HepG2 (cell line): Measurements from ENCODE around the gene NAV2. TPM values are rescaled to one million over a fixed set of nuclear protein-coding genes. Genes with fewer than 3 reads are reported as not detected.

Experiments used
- ATF4 ChIP-seq, 2 experiments: fragments of 450-650 bp in 1 of 2; sonication (generic) in 1 of 2; formaldehyde crosslinking; IDR thresholded peaks; 2 replicates each; pipeline versions ENCODE4 v1.5.0 to v1.8.0; 2020 to 2022; ENCODE audit warnings: mild to moderate bottlenecking in 1 of 2, missing genetic modification reagents in 1 of 2
- HNF4A ChIP-seq: sonication (generic); formaldehyde crosslinking; IDR thresholded peaks from 2 replicates; pipeline ENCODE4 v1.4.0; 2020; ENCODE audit warnings: missing genetic modification reagents
- MIER2 ChIP-seq: IDR thresholded peaks from 2 replicates; pipeline ENCODE4 v1.6.1; 2016; ENCODE audit warnings: missing biosample characterization, missing genetic modification reagents
- MLX ChIP-seq: IDR thresholded peaks from 2 replicates; pipeline ENCODE4 v1.6.1; 2016
- NCOR1 ChIP-seq: fragments of 200-600 bp; sonication (generic); IDR thresholded peaks from 2 replicates; pipeline ENCODE4 v1.7.0; 2017; ENCODE audit warnings: antibody characterized with exemption, low read length, borderline replicate concordance
- PAXIP1 ChIP-seq: sonication (generic); formaldehyde crosslinking; conservative IDR thresholded peaks from 2 replicates; pipeline ENCODE4 v1.4.0; 2020; ENCODE audit warnings: mild to moderate bottlenecking, missing genetic modification reagents, moderate library complexity
- PBX2 ChIP-seq: IDR thresholded peaks from 2 replicates; pipeline ENCODE4 v1.6.1; 2016; ENCODE audit warnings: control low read depth
- SRSF9 ChIP-seq: fragments of 200-400 bp; formaldehyde crosslinking; IDR thresholded peaks from 2 replicates; pipeline ENCODE4 v1.6.1; 2018; ENCODE audit warnings: borderline replicate concordance, mild to moderate bottlenecking, low read depth, low read length; ENCODE audit not compliant: insufficient read depth, poor library complexity, severe bottlenecking
- TCF12 ChIP-seq, 2 experiments: fragments of 450-650 bp in 1 of 2; sonication (generic) in 1 of 2; formaldehyde crosslinking in 1 of 2; IDR thresholded peaks; 2 replicates each; pipeline versions ENCODE4 v1.6.1 to v1.8.0; 2017 to 2022; ENCODE audit warnings: antibody characterized with exemption in 1 of 2, mild to moderate bottlenecking in 1 of 2, missing genetic modification reagents in 1 of 2, moderate library complexity in 1 of 2
- ZFP90 ChIP-seq: sonication (generic); formaldehyde crosslinking; IDR thresholded peaks from 2 replicates; pipeline ENCODE4 v1.8.0; 2022; ENCODE audit warnings: missing genetic modification reagents, mild to moderate bottlenecking, inconsistent platforms, borderline replicate concordance
- ZGPAT ChIP-seq: IDR thresholded peaks from 2 replicates; pipeline ENCODE4 v1.6.1; 2016; ENCODE audit warnings: mild to moderate bottlenecking
- ZNF143 ChIP-seq: sonication (generic); formaldehyde crosslinking; IDR thresholded peaks from 2 replicates; pipeline ENCODE4 v1.4.0; 2020; ENCODE audit warnings: missing genetic modification reagents
- ZNF281 ChIP-seq: sonication (generic); formaldehyde crosslinking; IDR thresholded peaks from 2 replicates; pipeline ENCODE4 v1.4.0; 2020; ENCODE audit warnings: missing genetic modification reagents, borderline replicate concordance
- ZNF432 ChIP-seq: sonication (generic); formaldehyde crosslinking; IDR thresholded peaks from 2 replicates; pipeline ENCODE4 v1.5.0; 2020; ENCODE audit warnings: missing genetic modification reagents, mild to moderate bottlenecking, borderline replicate concordance
- ZNF792 ChIP-seq: IDR thresholded peaks from 2 replicates; pipeline ENCODE4 v1.6.1; 2016
- polyA plus RNA-seq, 8 experiments: library from polyadenylated mRNA; depleted of rRNA in 3 of 8; stranded (reverse) in 7 of 8; unstranded in 1 of 8; fragments of >200 nt; fragmentation: Illumina TruSeq in 4 of 8; extraction: Trizol in 4 of 8; gene quantifications; 2 replicates each; pipeline versions ENCODE4 v1.2.1 to v1.2.3, GENCODE V29; 2011 to 2016; ENCODE audit warnings: low read depth in 4 of 8, missing spikeins in 1 of 8, mixed read lengths in 1 of 8; ENCODE audit not compliant: insufficient read depth in 1 of 8
- total RNA-seq, 5 experiments: library from RNA; depleted of rRNA; stranded (reverse); fragments of >200 nt; fragmentation: Illumina TruSeq; extraction: Trizol; gene quantifications; 2 replicates each; pipeline ENCODE4 v1.2.3, GENCODE V29; 2016; ENCODE audit warnings: low read depth in 1 of 5

The NAV2 gene
- total and polyA plus RNA-seq, 2 of the 13 experiments (the other 11 are each of a cell fraction or from before 2014, with no cell fraction given): 9.3 to 34.6 TPM

GRCh38 chr11:19976281-19976941 is 263.8 kb downstream of the NAV2 start (continued):
- TF ChIP-seq ZNF143 (CRISPR knock-in tag) (peak; percentile 24; the same call in 1 of the 2 replicates), ZNF281 (no peak), TCF12 (IDR thresholded peaks at IDR 0.05) (no peak), TCF12 (CRISPR knock-in tag; IDR thresholded peaks at IDR 0.05) (no peak), MLX (CRISPR knock-in tag) (no peak), ZGPAT (CRISPR knock-in tag) (no peak), HNF4A (CRISPR knock-in tag) (peak; percentile 87), ZFP90 (CRISPR knock-in tag) (no peak), ZNF432 (CRISPR knock-in tag) (no peak), PAXIP1 (CRISPR knock-in tag) (peak; percentile 87), MIER2 (CRISPR knock-in tag) (no peak), ATF4 (CRISPR knock-in tag; IDR thresholded peaks at IDR 0.05) (peak in 1 of 2 experiments; percentile 34; a peak in 1 of 4 replicates), ZNF792 (CRISPR knock-in tag) (no peak), NCOR1 (no peak), PBX2 (CRISPR knock-in tag) (no peak), SRSF9 (no peak)
